Effector memory CD4-positive, alpha-beta T cell (primary cell): Measurements from ENCODE around the gene DIPK1C.
"Not testable (repeated sequence)": the region's sequence is repeated elsewhere in the genome, so short reads cannot be mapped to it uniquely, and the experiment has no call there.

Experiments used
- DNase-seq, 3 donors: peaks; one replicate each; pipeline ENCODE4 v3.0.0-alpha.2; 2020
- H3K27ac ChIP-seq: 2 replicates; pipeline ENCODE4 v1.7.0; 2013; ENCODE audit warnings: mild to moderate bottlenecking, low read length, moderate library complexity; ENCODE audit not compliant: insufficient read depth, poor library complexity, severe bottlenecking
- H3K27me3 ChIP-seq: replicated peaks from 2 replicates; pipeline ENCODE4 v1.7.0; 2013; ENCODE audit warnings: mild to moderate bottlenecking, low read length; ENCODE audit not compliant: insufficient read depth, control insufficient read depth, poor library complexity, severe bottlenecking
- H3K36me3 ChIP-seq: 2 replicates; pipeline ENCODE4 v1.7.0; 2013; ENCODE audit warnings: mild to moderate bottlenecking, low read length, moderate library complexity; ENCODE audit not compliant: control insufficient read depth, insufficient read depth
- H3K4me1 ChIP-seq: 2 replicates; pipeline ENCODE4 v1.7.0; 2013; ENCODE audit warnings: low read length, mild to moderate bottlenecking; ENCODE audit not compliant: control insufficient read depth, insufficient read depth, poor library complexity, severe bottlenecking
- H3K4me3 ChIP-seq: 2 replicates; pipeline ENCODE4 v1.7.0; 2013; ENCODE audit warnings: low read length, low read depth, mild to moderate bottlenecking; ENCODE audit not compliant: insufficient read depth, poor library complexity, severe bottlenecking
- H3K9me3 ChIP-seq: 2 replicates; pipeline ENCODE4 v1.7.0; 2013; ENCODE audit warnings: mild to moderate bottlenecking, low read length, moderate library complexity; ENCODE audit not compliant: control insufficient read depth
- total RNA-seq, 3 donors: gene quantifications; one replicate each; lab custom pipeline; 2026; lab: John Stamatoyannopoulos, UW

Gene DIPK1C
- total RNA-seq: 0 reads per million in 3 donors

DNA sequence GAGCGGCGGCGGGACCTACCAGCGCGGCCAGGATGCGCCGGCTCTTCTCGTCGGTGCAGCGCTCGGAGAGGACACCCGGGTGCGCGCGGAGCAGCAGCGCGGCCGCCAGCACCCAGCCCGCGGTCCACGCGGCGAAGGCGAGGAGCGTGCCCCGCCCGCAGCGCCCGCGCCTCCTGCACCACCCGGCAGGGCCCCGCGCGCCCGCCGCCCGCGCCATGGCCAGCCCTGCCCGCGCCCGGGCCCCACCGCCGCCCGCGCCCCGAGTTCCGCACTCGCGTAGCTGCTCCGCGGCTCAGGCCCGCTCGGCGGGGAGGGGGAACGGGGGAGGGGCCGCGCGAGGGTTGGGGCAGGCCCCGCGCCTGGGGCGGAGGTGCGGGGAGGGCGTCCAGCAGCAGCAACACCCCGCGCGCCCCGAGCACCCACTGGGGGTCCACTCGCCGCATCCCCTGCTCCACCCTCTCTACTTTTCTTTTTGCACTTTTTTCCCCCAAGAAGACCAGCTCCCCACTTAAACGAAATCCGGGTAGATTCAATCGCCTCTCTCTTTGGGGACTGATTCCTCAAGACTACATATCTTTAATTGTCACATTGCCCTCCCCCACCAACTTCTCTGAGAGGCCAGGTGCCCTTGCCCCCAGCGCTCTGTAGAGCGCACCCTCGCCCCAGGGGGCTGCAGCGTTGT lies at the start of gene DIPK1C:
TSS of gene DIPK1C (minus strand) at position 266 of the 682 bp plus-strand sequence. CDS start at position 217, 49 bp downstream.
- no peaks in the 10 kb centered on the region for H3K9me3 ChIP-seq
- no peak for DNase-seq
- H3K4me3 ChIP-seq: no peak within 1 kb of the TSS
- no peaks in the 10 kb centered on the region for H3K36me3 ChIP-seq
- H3K27me3 ChIP-seq: peaks cover 30% of the 10 kb centered on the region
- H3K27ac ChIP-seq: no peak within 1 kb of the TSS
- peaks cover 4% of the 10 kb centered on the region for H3K4me1 ChIP-seq

DNA sequence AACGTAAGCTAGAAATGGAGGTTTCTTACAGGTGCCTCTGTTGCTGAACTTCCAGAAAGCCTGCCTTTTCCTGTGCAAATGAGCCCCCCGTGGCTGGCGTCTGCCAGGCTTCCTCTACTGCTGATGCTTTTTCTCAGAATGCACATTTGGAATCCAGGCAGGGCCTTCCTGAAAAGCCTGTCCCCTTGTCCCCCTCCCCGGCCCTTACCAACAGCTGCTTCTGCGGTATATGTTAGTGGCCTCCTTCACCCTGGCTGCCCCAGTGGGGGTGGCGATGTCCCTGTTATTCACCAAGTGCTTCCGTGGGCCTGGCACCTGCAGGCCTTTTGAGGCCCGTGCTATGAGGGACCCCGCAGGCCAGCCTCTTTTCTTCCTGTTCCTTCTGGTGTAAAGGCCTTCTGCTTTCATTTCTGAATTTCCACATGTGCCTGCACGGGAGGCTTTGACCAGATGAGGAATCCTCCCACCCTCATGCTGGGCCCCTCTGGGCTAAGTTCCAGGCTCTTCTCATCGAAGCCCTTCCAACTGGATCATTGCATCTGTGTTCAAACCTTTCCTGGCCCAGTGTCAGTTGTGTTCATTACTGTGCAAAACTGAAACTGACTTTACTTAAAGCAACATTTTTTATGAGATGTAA lies 49.5 kb upstream of the DIPK1C start:
- H3K9me3 ChIP-seq: no peaks in the 10 kb centered on the region
- no peaks in the 10 kb centered on the region for H3K4me1 ChIP-seq
- H3K27ac ChIP-seq: no peak overlapping the region
- peaks cover 79% of the 10 kb centered on the region for H3K36me3 ChIP-seq
- H3K27me3 ChIP-seq: no peaks in the 10 kb centered on the region
- no peak overlapping the region for H3K4me3 ChIP-seq
- no peak for DNase-seq

DNA sequence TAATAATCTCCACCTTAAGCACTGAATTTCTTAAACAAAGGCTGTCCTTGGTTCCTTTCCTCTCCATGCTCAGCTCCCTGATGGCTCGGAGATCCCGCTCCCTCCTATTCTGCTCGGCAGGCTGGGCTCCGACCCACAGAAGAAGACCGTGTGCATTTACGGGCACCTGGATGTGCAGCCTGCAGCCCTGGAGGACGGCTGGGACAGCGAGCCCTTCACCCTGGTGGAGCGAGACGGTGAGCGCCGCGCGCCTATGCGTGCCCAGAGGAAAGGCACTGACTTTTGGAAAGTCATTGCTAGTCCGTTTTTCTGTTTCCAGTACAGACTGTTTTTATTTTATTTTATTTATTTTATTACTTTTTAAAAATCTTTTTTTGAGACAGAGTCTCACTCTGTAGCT lies 48.7 kb upstream of the DIPK1C start:
- H3K36me3 ChIP-seq: peaks cover 77% of the 10 kb centered on the region
- no peaks in the 10 kb centered on the region for H3K27me3 ChIP-seq
- no peak for DNase-seq
- no peak overlapping the region for H3K27ac ChIP-seq
- H3K4me3 ChIP-seq: no peak overlapping the region
- H3K9me3 ChIP-seq: no peaks in the 10 kb centered on the region
- H3K4me1 ChIP-seq: no peaks in the 10 kb centered on the region

DNA sequence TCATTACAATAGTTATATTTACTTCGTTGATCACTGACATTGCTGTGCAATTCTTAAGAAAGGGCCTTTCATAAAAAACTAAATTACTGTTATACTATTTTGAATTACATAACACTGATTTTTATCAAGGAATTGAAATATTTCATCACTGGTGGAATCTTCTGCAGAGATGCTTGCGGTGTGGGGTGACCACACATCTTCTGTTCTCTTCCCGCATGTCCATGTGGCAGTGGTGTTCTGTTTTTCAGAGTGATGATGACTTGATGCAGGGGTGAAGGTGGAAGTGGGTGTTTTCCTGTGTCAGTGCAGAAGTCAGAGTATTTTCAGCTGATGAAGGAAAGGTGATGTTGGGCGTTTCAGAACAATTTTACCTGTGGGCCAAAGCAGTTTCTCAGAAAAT lies 46.0 kb upstream of the DIPK1C start:
- H3K36me3 ChIP-seq: peaks cover 52% of the 10 kb centered on the region
- no peaks in the 10 kb centered on the region for H3K9me3 ChIP-seq
- H3K27ac ChIP-seq: no peak overlapping the region
- no peak for DNase-seq
- H3K4me3 ChIP-seq: no peak overlapping the region
- H3K27me3 ChIP-seq: no peaks in the 10 kb centered on the region
- peaks cover 17% of the 10 kb centered on the region for H3K4me1 ChIP-seq

DNA sequence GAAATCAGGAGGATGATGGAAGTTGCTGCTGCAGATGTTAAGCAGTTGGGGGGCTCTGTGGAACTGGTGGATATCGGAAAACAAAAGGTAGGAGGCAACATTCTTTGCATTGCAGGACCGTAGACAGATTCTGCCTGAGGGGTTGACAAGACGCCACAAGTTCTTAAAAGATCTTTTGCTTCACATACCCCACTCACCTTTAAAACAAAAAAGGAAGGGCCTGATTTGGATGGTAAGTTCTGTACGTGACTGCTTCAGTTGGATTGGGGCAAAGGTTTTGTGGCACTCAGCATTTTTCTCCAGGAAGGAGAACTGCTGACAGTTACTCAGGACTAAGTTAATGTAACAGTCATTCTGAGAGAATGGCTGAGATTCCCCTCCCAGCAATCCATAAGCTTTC lies 44.3 kb upstream of the DIPK1C start:
- no peaks in the 10 kb centered on the region for H3K27me3 ChIP-seq
- no peak for DNase-seq
- H3K9me3 ChIP-seq: no peaks in the 10 kb centered on the region
- H3K4me1 ChIP-seq: peaks cover 29% of the 10 kb centered on the region
- H3K4me3 ChIP-seq: no peak overlapping the region
- H3K27ac ChIP-seq: no peak overlapping the region
- peaks cover 35% of the 10 kb centered on the region for H3K36me3 ChIP-seq

DNA sequence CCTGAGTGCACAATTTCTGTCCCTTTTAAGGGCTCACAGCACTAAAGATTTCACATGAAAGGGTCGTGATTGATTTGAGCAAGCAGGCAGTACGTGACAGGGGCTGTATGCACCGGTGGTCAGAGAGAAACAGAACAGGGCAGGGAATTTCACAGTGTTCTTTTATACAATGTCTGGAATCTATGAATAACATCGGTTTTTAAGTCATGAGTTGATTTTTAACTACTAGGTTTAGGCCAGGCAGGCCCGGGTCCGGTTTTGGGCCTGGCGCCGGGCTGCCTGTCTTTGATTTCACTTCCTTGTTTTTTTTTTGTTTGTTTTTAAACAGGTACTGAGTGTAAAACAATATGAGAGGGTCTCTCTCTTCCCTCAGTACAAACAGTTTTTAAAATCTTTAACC lies 43.7 kb upstream of the DIPK1C start:
- H3K36me3 ChIP-seq: peaks cover 31% of the 10 kb centered on the region
- peaks cover 31% of the 10 kb centered on the region for H3K4me1 ChIP-seq
- not testable (repeated sequence) for H3K4me3 ChIP-seq, H3K27ac ChIP-seq, H3K9me3 ChIP-seq, DNase-seq, H3K27me3 ChIP-seq

DNA sequence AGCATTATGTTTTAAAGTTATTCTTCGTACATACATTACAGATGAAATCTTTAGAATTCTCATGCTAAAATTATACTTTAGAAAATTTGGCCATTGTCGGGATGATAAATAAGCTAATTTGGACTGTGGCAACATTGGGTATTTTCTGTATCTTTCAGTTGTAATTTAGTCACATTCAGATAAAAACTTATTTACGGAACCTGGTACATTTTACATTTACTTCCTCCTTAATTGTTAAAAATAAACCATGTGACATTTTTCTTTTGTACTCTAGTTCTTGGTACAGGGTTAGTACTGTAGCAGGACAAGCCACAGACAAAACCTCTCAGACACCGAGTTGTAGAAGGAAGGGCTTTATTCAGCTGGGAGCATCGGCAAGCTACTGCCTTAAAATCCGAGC lies 43.3 kb upstream of the DIPK1C start:
- DNase-seq: no peak

DNA sequence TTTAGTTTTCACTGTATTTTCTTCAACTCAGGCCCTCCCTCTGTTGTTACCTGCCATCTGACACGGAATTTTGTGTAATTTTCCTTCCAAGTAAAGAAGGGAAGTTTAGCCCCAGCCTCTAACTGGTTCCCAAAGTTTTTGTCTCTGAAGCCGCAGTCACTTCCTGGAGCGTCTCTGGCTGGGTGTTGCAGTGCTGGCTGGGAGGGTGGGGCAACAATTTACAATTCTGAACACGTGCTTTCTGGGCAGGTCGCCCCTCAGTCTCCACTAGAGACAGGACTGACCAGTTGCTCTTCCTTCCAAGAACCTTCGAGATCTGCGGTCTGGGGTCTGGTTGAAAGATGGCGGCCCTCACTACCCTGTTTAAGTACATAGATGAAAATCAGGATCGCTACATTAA lies 42.5 kb upstream of the DIPK1C start:
- Histone ChIP-seq H3K27ac (peak overlapping the region; percentile 86), H3K27me3 (no peaks in the 10 kb centered on the region), H3K9me3 (no peaks in the 10 kb centered on the region), H3K4me3 (peak overlapping the region; percentile 61), H3K36me3 (peaks cover 28% of the 10 kb centered on the region), H3K4me1 (peaks cover 31% of the 10 kb centered on the region)
- peak in 2 of 3 donors; percentile 12 to 35 for DNase-seq

More for the DNA sequence above, 43.3 kb upstream of the DIPK1C start:
- peak overlapping the region; percentile 86 for H3K27ac ChIP-seq
- no peak overlapping the region for H3K4me3 ChIP-seq
- H3K9me3 ChIP-seq: no peaks in the 10 kb centered on the region
- no peaks in the 10 kb centered on the region for H3K27me3 ChIP-seq
- peaks cover 31% of the 10 kb centered on the region for H3K36me3 ChIP-seq
- peaks cover 31% of the 10 kb centered on the region for H3K4me1 ChIP-seq

DNA sequence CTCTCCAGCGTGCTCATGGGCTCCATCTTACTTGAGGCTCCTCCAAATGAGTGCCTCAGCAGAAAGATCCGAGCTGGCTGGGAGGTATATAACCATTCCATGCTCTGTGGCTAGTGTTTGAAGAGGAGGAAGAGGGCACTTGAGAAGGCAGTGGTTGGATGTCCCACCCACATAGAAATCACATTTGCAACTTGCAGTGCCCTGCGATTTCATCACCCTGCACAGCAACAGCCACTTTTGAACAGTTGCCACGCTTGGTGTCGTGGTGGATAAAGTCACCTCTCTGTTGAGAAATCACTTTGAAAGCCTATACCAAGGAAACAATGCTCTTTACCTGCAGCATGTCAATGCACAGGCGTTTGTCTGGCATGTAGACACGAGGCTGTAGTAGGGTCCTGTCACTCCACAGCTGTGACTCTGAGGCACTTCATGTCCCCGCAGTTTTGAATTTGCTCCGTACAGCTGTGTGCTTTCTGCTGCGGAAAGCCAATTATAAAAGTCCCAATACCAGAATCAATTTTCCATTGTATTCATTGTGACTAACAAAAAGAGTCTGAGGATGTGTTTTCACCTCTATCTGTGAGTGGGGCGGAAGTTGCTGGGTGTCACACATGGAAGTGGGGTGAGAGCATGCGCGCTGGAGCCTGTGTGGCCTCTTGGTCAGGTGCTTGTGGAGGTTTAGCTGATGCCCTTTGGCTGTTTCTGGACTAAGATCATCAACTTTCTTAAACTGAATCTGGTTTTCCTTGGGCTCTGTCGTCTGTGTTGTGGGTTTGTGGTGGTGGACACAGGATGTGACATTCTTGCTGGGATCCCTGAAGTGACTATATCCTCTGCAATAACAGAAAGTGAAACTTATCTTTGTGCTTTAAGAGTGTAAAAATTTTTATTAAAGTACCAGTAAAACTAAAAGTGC lies 41.9 kb upstream of the DIPK1C start:
- H3K4me1 ChIP-seq: peaks cover 31% of the 10 kb centered on the region
- peak; percentile 61 to 70 (median 63) for DNase-seq
- no peaks in the 10 kb centered on the region for H3K27me3 ChIP-seq
- peak overlapping the region; percentile 61 for H3K4me3 ChIP-seq
- peak overlapping the region; percentile 86 for H3K27ac ChIP-seq
- no peaks in the 10 kb centered on the region for H3K9me3 ChIP-seq
- H3K36me3 ChIP-seq: peaks cover 22% of the 10 kb centered on the region
